Calu3 (cell line): Measurements from ENCODE around the gene SLC4A1. TPM values are rescaled to one million over a fixed set of nuclear protein-coding genes. Genes with fewer than 3 reads are reported as not detected.

Experiments used
- BruUV-seq: library from RNA; stranded (reverse); fragments of 400-500 nt; replicated peaks from 2 replicates; lab custom pipeline; 2021; lab: Mats Ljungman, UMichigan
- CTCF ChIA-PET: fragments of 300-600 bp; sonication (Branson Sonifier 250); formaldehyde crosslinking; loops from one replicate; lab custom pipeline; 2022; ENCODE audit warnings: antibody characterized with exemption; lab: Charles Lee
- DNase-seq: peaks from one replicate; pipeline ENCODE4 v3.0.0; 2022
- H3K27ac Mint-ChIP-seq: one replicate; pipeline ENCODE4 v1.8.0; 2022; ENCODE audit warnings: mixed read lengths; ENCODE audit not compliant: unreplicated experiment
- H3K27me3 Mint-ChIP-seq: one replicate; pipeline ENCODE4 v1.8.0; 2022; ENCODE audit warnings: mixed read lengths; ENCODE audit not compliant: unreplicated experiment
- H3K36me3 Mint-ChIP-seq: one replicate; pipeline ENCODE4 v1.8.0; 2022; ENCODE audit warnings: mild to moderate bottlenecking, moderate library complexity, mixed read lengths; ENCODE audit not compliant: insufficient read depth, unreplicated experiment
- H3K4me1 Mint-ChIP-seq: one replicate; pipeline ENCODE4 v1.8.0; 2022; ENCODE audit warnings: mild to moderate bottlenecking, low read depth, mixed read lengths; ENCODE audit not compliant: unreplicated experiment
- H3K4me3 Mint-ChIP-seq: one replicate; pipeline ENCODE4 v1.8.0; 2022; ENCODE audit warnings: mild to moderate bottlenecking, low read depth, moderate library complexity, mixed read lengths; ENCODE audit not compliant: unreplicated experiment
- H3K9me3 Mint-ChIP-seq: one replicate; pipeline ENCODE4 v1.8.0; 2022; ENCODE audit warnings: low read depth, mixed read lengths; ENCODE audit not compliant: unreplicated experiment
- intact Hi-C: fragments of 100-400 bp; cut with micrococcal nuclease; formaldehyde crosslinking; loops from one replicate; pipeline ENCODE4 v1.10.0; 2022; ENCODE audit not compliant: unreplicated experiment
- total RNA-seq: library from RNA; stranded (reverse); gene quantifications from 2 replicates; pipeline ENCODE4 v1.2.3, GENCODE V29; 2022
- TF ChIP-seq, protein P1 (sequence below): fragments of 200-600 bp; IDR thresholded peaks from one replicate; pipeline ENCODE4 v1.8.0; 2022; ENCODE audit warnings: antibody characterized with exemption; ENCODE audit not compliant: unreplicated experiment

Gene SLC4A1
- total RNA-seq, 1 experiment from 2014 or later: not detected

DNA sequence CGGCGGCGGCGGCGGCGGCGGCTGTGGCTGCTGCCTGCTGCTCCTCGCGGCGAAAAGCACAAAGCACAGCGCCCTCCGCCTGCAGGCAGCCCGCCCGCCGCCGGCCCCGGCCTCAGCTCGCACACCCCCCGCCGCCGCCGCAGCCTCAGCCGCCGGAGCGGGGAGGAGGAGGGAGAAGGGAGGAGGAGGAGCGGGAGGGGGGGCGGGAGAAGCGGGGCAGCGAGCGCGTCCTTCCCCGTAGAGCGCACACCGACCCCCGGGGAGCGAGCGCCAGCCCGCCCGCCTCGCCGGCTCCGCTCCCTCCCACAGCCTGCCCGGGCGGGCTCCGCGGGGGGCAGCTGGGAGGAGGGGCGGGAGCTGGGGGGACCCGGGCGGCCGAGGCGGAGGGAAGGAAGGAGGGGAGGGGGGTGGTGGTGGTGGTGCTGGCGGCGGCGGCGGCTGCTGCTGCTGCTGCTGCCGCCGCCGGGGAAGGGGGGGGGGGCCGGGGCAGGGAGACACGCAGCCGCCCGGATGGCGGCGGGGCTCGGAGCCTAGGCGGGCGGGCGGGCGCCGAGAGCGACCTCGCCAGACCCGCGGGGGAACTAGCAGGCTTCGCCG, 48.2 kb downstream of the SLC4A1 start, which contains the start of gene UBTF:
Gene UBTF, minus strand, starts transcription at position 60 of the 597 bp plus-strand sequence. CDS start 1,446 bp downstream, outside the sequence.
- DNase-seq: peak; percentile 83
- Mint-ChIP-seq H3K4me1 (peaks cover 37% of the 10 kb centered on the region), H3K36me3 (peaks cover 80% of the 10 kb centered on the region), H3K27ac (peak within 1 kb of the TSS; percentile 79), H3K9me3 (no peaks in the 10 kb centered on the region), H3K4me3 (peak within 1 kb of the TSS; percentile 86), H3K27me3 (no peaks in the 10 kb centered on the region)
- intact Hi-C loops: loop anchor here (5.0 kb wide), 2 partner anchors 108 to 128 kb away; partner anchors contain the start of gene GRN
- BruUV-seq: no TSS peak
- TF ChIP-seq, protein P1, sequence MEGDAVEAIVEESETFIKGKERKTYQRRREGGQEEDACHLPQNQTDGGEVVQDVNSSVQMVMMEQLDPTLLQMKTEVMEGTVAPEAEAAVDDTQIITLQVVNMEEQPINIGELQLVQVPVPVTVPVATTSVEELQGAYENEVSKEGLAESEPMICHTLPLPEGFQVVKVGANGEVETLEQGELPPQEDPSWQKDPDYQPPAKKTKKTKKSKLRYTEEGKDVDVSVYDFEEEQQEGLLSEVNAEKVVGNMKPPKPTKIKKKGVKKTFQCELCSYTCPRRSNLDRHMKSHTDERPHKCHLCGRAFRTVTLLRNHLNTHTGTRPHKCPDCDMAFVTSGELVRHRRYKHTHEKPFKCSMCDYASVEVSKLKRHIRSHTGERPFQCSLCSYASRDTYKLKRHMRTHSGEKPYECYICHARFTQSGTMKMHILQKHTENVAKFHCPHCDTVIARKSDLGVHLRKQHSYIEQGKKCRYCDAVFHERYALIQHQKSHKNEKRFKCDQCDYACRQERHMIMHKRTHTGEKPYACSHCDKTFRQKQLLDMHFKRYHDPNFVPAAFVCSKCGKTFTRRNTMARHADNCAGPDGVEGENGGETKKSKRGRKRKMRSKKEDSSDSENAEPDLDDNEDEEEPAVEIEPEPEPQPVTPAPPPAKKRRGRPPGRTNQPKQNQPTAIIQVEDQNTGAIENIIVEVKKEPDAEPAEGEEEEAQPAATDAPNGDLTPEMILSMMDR: no peak
- CTCF ChIA-PET: interaction anchor here (0.5 to 1.5 kb wide), 6 partner anchors 14 to 469 kb away, joined by 3 to 8 read pairs (median 4); no protein-coding TSS in a partner anchor

DNA sequence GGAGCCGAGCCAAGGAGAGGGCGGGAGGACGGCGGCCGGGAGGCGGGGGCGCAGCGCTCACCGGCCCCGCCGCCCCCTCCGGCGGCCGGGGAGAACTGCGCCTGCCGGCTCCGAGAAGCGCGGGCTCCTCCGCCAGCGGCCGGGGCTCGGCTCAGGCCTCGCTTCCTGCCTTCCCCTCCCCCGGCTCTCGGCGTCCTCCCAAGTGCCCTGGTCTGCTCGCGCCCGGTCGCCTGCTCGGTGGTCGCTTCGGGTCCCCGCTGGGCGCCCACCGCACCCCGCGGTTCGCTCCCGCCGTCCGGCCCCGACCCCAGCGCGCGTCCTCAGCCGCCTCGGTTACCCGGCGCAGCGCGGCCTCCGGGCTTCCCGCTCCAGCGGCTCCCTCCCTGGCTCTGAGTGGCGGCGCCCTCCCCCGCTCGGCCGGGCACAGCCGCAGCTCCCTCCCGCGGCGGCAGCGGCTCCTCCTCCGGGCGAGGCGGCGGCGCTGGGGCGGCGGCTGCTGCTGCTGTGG, 48.8 kb downstream of the SLC4A1 start:
- DNase-seq: peak; percentile 90
- peaks cover 37% of the 10 kb centered on the region for H3K4me1 Mint-ChIP-seq
- BruUV-seq: no TSS peak
- CTCF ChIA-PET: interaction anchor here (0.5 to 1.2 kb wide), 4 partner anchors 13 to 470 kb away, joined by 3 to 8 read pairs (median 4); no protein-coding TSS in a partner anchor
- H3K9me3 Mint-ChIP-seq: no peaks in the 10 kb centered on the region
- peak overlapping the region; percentile 86 for H3K4me3 Mint-ChIP-seq
- peaks cover 80% of the 10 kb centered on the region for H3K36me3 Mint-ChIP-seq
- TF ChIP-seq, protein P1: peak; percentile 77
- intact Hi-C loops: no loop called here
- no peak overlapping the region for H3K27ac Mint-ChIP-seq
- no peaks in the 10 kb centered on the region for H3K27me3 Mint-ChIP-seq

- Mint-ChIP-seq H3K27ac (peak overlapping the region; percentile 8), H3K27me3 (no peaks in the 10 kb centered on the region), H3K36me3 (peaks cover 81% of the 10 kb centered on the region), H3K4me3 (peak overlapping the region; percentile 86), H3K9me3 (no peaks in the 10 kb centered on the region), H3K4me1 (peaks cover 32% of the 10 kb centered on the region)
- CTCF ChIA-PET: interaction anchor here (0.6 to 1.9 kb wide), 11 partner anchors 10 to 139 kb away, joined by 3 to 8 read pairs (median 3); partner anchors contain the start of genes RUNDC3A, SLC25A39 and TMUB2
- peak; percentile 96 for DNase-seq
- TF ChIP-seq, protein P1: peak; percentile 84
- intact Hi-C loops: no loop called here
- BruUV-seq: no TSS peak
Observed at GRCh38 chr17:44218344-44219107, 49.4 kb downstream of the SLC4A1 start.

- DNase-seq: no peak
- Mint-ChIP-seq H3K27ac (peak overlapping the region; percentile 8), H3K36me3 (peaks cover 82% of the 10 kb centered on the region), H3K4me1 (peaks cover 25% of the 10 kb centered on the region), H3K4me3 (peak overlapping the region; percentile 86), H3K9me3 (no peaks in the 10 kb centered on the region), H3K27me3 (no peaks in the 10 kb centered on the region)
- no TSS peak for BruUV-seq
- TF ChIP-seq, protein P1: no peak
- CTCF ChIA-PET: interaction anchor here (0.5 to 1.9 kb wide), 12 partner anchors 11 to 140 kb away, joined by 3 to 8 read pairs (median 4); partner anchors contain the start of genes RUNDC3A, SLC25A39 and TMUB2
- intact Hi-C loops: no loop called here
Observed at GRCh38 chr17:44217738-44218343, 50.1 kb downstream of the SLC4A1 start.
